ENCODE results near the gene LTBP1. TPM values are rescaled to one million over a fixed set of nuclear protein-coding genes. Genes with fewer than 3 reads are reported as not detected.

The LTBP1 gene
- total RNA-seq, 1 donor from 2014 or later = 327 TPM

- H3K4me3 Mint-ChIP-seq (ENCODE audit: unreplicated experiment) = no peak overlapping the region
- H3K9me3 Mint-ChIP-seq (ENCODE audit: unreplicated experiment) = no peaks in the 10 kb centered on the region
- no peak for DNase-seq (ENCODE audit: low spot score)
- peaks cover 24% of the 10 kb centered on the region for H3K4me1 Mint-ChIP-seq (ENCODE audit: unreplicated experiment)
- no peak overlapping the region for H3K27ac Mint-ChIP-seq (ENCODE audit: unreplicated experiment)
- H3K27me3 Mint-ChIP-seq (ENCODE audit: unreplicated experiment) = peaks cover 5% of the 10 kb centered on the region
- TF ChIP-seq, protein P1, sequence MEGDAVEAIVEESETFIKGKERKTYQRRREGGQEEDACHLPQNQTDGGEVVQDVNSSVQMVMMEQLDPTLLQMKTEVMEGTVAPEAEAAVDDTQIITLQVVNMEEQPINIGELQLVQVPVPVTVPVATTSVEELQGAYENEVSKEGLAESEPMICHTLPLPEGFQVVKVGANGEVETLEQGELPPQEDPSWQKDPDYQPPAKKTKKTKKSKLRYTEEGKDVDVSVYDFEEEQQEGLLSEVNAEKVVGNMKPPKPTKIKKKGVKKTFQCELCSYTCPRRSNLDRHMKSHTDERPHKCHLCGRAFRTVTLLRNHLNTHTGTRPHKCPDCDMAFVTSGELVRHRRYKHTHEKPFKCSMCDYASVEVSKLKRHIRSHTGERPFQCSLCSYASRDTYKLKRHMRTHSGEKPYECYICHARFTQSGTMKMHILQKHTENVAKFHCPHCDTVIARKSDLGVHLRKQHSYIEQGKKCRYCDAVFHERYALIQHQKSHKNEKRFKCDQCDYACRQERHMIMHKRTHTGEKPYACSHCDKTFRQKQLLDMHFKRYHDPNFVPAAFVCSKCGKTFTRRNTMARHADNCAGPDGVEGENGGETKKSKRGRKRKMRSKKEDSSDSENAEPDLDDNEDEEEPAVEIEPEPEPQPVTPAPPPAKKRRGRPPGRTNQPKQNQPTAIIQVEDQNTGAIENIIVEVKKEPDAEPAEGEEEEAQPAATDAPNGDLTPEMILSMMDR (IDR thresholded peaks at IDR 0.05; ENCODE audit: unreplicated experiment) = no peak
- H3K36me3 Mint-ChIP-seq (ENCODE audit: low read depth, unreplicated experiment) = peaks cover 43% of the 10 kb centered on the region
These were observed 185.0 kb downstream of the LTBP1 start for GRCh38 chr2:33131749-33132148.

DNA sequence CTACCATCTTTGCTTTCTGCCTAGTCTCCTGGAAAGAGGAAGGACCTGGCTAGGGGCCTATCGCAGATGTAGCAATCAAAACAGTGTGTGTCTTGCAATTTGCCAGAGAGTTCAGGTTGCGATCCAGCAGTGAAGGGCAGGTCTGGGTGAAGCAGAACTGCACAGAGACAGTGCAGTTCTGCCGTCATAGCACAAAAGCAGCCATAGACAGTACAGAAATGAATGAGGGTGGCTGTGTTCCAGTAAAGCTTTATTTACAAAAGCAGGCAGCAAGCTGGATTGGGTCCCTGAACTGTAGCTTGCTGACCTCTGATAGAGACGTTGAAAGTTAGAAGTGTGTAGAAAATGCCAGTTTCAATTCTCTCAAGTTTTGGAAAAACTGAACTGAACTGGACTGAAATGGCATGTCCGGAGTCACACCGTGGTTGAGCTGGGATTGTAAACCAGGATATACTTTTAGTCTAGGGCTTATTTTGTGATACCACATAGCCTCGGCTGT is 186.8 kb downstream of the LTBP1 start:
- TF ChIP-seq, protein P1 (IDR thresholded peaks at IDR 0.05; ENCODE audit: unreplicated experiment) = no peak
- Mint-ChIP-seq H3K4me1 (ENCODE audit: unreplicated experiment) (peaks cover 17% of the 10 kb centered on the region), H3K27me3 (ENCODE audit: unreplicated experiment) (peaks cover 2% of the 10 kb centered on the region), H3K9me3 (ENCODE audit: unreplicated experiment) (no peaks in the 10 kb centered on the region), H3K36me3 (ENCODE audit: low read depth, unreplicated experiment) (peaks cover 35% of the 10 kb centered on the region), H3K4me3 (ENCODE audit: unreplicated experiment) (no peak overlapping the region), H3K27ac (ENCODE audit: unreplicated experiment) (no peak overlapping the region)
- DNase-seq (ENCODE audit: low spot score) = no peak

DNA sequence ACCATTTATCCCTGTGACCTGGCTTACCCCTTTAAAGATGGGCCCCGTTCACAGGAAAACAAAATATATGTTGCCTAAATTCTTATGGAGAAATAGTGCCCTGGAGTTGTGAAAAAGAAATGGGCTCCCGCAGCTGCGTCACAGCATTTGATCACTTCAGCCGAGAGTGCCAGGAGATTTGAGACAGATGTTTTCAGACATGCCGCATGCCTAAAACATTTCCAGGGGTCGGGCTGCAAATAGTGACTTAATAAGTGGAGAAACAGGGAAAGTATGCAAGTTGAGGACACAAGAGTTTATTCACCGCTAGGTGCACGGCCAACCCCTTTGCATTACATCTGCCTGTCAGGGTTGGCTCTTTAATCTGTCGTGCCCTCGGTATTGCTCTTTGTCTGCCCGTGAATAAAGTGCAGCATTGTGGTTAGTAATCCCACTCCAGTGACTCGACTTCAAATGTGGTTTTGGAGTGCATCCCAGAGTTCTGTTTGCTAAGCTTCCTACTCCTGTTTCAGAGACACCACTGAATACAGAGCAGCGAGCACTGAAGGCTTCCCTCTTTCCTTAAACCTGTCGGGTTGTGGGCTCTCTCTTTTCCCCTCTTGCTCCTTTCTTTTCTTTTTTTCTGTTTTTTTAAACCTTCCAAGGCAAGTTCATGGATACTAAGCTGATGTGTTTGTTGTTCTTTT is 187.5 kb downstream of the LTBP1 start:
- Mint-ChIP-seq H3K4me3 (ENCODE audit: unreplicated experiment) (no peak overlapping the region), H3K9me3 (ENCODE audit: unreplicated experiment) (no peaks in the 10 kb centered on the region), H3K36me3 (ENCODE audit: low read depth, unreplicated experiment) (peaks cover 30% of the 10 kb centered on the region), H3K27ac (ENCODE audit: unreplicated experiment) (no peak overlapping the region), H3K27me3 (ENCODE audit: unreplicated experiment) (peaks cover 2% of the 10 kb centered on the region), H3K4me1 (ENCODE audit: unreplicated experiment) (peaks cover 17% of the 10 kb centered on the region)
- DNase-seq (ENCODE audit: low spot score) = no peak
- TF ChIP-seq, protein P1 (IDR thresholded peaks at IDR 0.05; ENCODE audit: unreplicated experiment) = no peak

GRCh38 chr2:33134791-33135560 is 188.2 kb downstream of the LTBP1 start:
- Mint-ChIP-seq H3K4me3 (ENCODE audit: unreplicated experiment) (no peak overlapping the region), H3K9me3 (ENCODE audit: unreplicated experiment) (no peaks in the 10 kb centered on the region), H3K4me1 (ENCODE audit: unreplicated experiment) (peaks cover 16% of the 10 kb centered on the region), H3K36me3 (ENCODE audit: low read depth, unreplicated experiment) (peaks cover 37% of the 10 kb centered on the region), H3K27me3 (ENCODE audit: unreplicated experiment) (peaks cover 2% of the 10 kb centered on the region), H3K27ac (ENCODE audit: unreplicated experiment) (no peak overlapping the region)
- no peak for DNase-seq (ENCODE audit: low spot score)
- TF ChIP-seq, protein P1 (IDR thresholded peaks at IDR 0.05; ENCODE audit: unreplicated experiment) = no peak

GRCh38 chr2:33135645-33136044 is 188.9 kb downstream of the LTBP1 start:
- TF ChIP-seq, protein P1 (IDR thresholded peaks at IDR 0.05; ENCODE audit: unreplicated experiment) = no peak
- Mint-ChIP-seq H3K36me3 (ENCODE audit: low read depth, unreplicated experiment) (peaks cover 34% of the 10 kb centered on the region), H3K27me3 (ENCODE audit: unreplicated experiment) (peaks cover 2% of the 10 kb centered on the region), H3K9me3 (ENCODE audit: unreplicated experiment) (no peaks in the 10 kb centered on the region), H3K27ac (ENCODE audit: unreplicated experiment) (no peak overlapping the region), H3K4me3 (ENCODE audit: unreplicated experiment) (no peak overlapping the region), H3K4me1 (ENCODE audit: unreplicated experiment) (peaks cover 11% of the 10 kb centered on the region)
- DNase-seq (ENCODE audit: low spot score) = no peak
